GM18858 (cell line): ENCODE measurements around the gene SRGAP3.

ENCODE experiments used
- ATAC-seq: cut with Tn5 transposase; IDR thresholded peaks from one replicate; pipeline ENCODE4 v1.9.1; 2021; ENCODE audit not compliant: unreplicated experiment

The SRGAP3 gene

GRCh38 chr3:8945890-8946600 lies 303.4 kb downstream of the SRGAP3 start:
- no peak for ATAC-seq

DNA sequence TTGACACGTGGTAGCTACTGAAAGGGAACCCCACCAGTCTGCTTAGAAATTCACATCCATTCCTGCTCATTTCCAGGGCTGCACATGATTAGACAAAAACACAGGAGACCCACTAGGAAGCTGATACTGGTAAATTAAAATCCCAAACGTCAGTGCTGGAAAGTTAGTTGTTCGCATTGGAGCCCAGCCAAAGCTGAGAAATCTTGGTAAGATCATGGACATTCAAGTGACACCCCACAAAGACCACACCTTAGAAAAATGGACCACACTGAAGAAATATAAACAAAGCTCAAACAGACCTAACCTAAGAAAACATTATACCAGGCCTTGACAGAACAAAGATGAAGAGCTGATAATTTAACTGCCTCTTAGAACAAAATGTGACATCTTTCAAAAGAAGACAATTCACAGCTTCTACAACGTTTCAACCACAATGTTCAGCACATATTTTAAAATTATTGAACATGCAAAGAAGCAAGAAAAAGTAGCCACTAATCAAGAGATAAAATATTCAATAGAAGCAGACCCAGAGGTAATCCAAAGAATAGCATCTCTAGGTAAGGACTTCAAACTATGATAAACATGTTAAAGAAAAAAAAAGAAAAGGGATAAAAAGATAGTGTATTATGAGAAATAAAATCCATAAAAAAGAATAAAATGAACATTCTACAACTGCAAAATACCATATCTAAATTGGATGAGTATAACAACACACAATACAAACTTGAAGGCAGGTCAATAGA lies 306.5 kb downstream of the SRGAP3 start:
- no peak for ATAC-seq

DNA sequence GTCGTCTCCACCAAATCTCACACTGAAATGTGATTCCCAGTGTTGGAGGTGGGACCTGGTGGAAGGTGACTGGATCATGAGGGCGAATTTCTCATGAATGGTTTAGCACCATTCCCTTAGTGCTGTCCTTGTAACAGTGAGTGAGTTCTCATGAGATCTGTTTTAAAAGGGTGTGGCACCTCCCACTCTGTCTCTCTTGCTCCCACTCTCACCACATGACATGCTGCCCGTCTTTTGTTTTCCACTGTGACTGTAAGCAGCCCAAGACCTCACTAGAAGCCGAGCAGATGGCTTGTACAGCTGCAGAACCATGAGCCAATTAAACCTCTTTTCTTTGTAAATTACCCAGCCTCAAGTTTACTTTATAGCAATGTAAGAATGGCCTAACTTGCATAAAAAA lies 307.3 kb downstream of the SRGAP3 start:
- ATAC-seq, result no peak

DNA sequence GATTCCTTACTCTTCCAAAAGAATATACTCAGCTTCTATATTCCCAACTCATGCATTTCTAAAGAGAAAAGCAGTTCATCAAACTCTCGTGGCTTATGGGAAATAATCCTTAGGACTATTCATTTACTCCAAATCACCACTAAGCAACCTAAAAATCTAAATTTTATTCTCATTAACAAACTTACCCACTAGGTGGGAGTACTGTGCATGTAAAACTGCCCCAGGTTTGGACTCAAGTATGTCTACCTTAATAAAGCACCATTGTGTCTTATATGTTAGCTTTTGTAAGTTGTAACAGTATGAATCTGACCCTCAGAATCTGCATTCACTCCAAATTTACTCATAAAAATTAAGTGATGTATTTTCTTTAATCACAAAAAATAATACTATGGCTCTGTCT lies 311.4 kb downstream of the SRGAP3 start:
- no peak for ATAC-seq

GRCh38 chr3:8937064-8938020 lies 312.1 kb downstream of the SRGAP3 start:
- no peak for ATAC-seq

DNA sequence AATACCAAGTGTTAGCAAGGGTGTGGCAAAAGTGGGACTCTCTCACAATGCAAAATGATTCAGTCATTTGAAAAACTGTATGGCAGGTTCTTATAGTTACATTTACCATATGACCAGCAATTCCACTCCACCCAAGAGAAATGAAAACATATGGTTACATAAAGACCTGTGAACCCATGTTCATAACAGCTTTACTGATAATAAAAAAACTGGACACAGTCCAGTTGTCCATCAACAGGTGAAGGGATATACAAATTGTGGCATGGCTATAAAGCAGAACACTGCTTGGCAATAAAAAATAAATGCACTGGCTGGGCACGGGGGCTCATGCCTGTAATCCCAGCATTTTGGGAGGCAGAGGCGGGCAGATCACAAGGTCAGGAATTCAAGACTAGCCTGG lies 316.9 kb downstream of the SRGAP3 start:
- no peak for ATAC-seq

- no peak for ATAC-seq
Observed at GRCh38 chr3:8931342-8931741, 318.1 kb downstream of the SRGAP3 start.
